ENCODE data around the gene KIF2A. TPM values are rescaled to one million over a fixed set of nuclear protein-coding genes. Genes with fewer than 3 reads are reported as not detected.

KIF2A gene
- total and polyA plus RNA-seq, 2 of the 8 experiments (the other 6 are each of a cell fraction or from before 2014, with no cell fraction given): 18.4 to 97.1 TPM

DNA sequence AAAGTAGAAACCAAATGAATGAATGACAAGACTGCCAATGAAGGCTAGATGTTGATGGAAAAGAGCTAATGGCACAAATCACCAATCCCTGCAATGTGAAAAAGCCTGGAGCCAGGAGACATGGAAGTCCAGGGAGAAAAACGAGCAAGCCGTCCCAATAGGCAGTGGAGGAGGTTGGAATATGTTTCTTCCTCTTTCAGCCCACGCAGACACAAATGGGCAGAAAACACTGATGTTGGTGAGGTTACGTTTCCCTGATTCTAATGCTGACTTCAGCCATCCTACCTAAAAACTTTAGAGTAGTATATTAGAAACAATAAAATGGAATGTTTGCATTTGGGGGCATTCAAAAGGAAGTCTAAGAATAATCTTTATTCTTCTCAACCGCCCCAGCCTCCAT, 23.9 kb upstream of the KIF2A start (continued):
- no peak for TF ChIP-seq SP4 (IDR thresholded peaks at IDR 0.05; ENCODE audit: low read length)
- no peak for TF ChIP-seq RBBP5 (IDR thresholded peaks at IDR 0.05; ENCODE audit: borderline replicate concordance, low read depth, low read length)

DNA sequence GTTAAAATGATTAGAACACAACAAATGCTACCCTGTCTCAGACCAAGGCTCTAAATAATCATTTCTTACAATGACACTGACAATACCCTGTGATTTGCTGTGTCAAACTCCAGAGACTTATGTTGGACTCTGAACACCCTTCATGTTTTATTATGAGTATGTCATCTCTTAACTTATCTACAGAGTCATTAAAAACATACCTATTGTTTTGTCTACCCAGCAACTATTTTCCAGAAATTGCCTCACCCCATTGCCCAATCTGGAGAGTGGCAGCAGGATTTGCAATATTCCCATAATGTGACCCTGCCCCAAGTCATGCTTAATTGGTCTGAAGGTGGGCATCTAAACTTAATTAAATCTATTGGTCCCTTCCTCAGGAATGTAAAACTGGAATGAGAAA, 23.0 kb upstream of the KIF2A start:
- Histone ChIP-seq H3K27ac (ENCODE audit: low read depth, low read length) (no peak overlapping the region), H3K36me3 (ENCODE audit: control insufficient read depth in 2 of 4, insufficient read depth in 4 of 4, low read length in 3 of 4) (no peaks in the 10 kb centered on the region), H3K9me3 (ENCODE audit: insufficient read depth in 2 of 2, low read depth in 1 of 2, low read length in 1 of 2) (peaks cover 0 to 2% of the 10 kb centered on the region in 2 experiments; a peak in 1 of 4 replicates), H3K18ac (ENCODE audit: extremely low read depth, low read length) (no peak overlapping the region), H4K91ac (replicated peaks; ENCODE audit: insufficient read length, low read length) (no peak overlapping the region), H3K23me2 (ENCODE audit: low read depth, low read length) (no peaks in the 10 kb centered on the region), H3K4me2 (ENCODE audit: insufficient read depth in 1 of 2, low read depth in 2 of 2, low read length in 2 of 2) (no peak overlapping the region), H3K14ac (ENCODE audit: insufficient read length) (no peak overlapping the region), H3K56ac (replicated peaks; ENCODE audit: insufficient read length, low read depth, low read length) (no peak overlapping the region), H3K9ac (replicated peaks in 1 of 4; ENCODE audit: extremely low read depth in 1 of 4, low read depth in 3 of 4, low read length in 3 of 4) (no peak overlapping the region), H4K5ac (ENCODE audit: insufficient read length, low read depth, low read length) (no peak overlapping the region), H3K4me3 (ENCODE audit: extremely low read depth in 1 of 4, insufficient read depth in 2 of 4, low read depth in 3 of 4, low read length in 4 of 4) (no peak overlapping the region), H3K4ac (replicated peaks; ENCODE audit: insufficient read length, low read depth, low read length) (no peak overlapping the region), H2BK12ac (ENCODE audit: low read depth, low read length) (no peak overlapping the region), H4K20me1 (replicated peaks in 1 of 2; ENCODE audit: control insufficient read depth in 1 of 2, insufficient read depth in 2 of 2, low read length in 2 of 2) (no peaks in the 10 kb centered on the region), H2BK15ac (ENCODE audit: low read length) (no peak overlapping the region), H4K8ac (ENCODE audit: extremely low read depth, insufficient read depth, low read length) (no peak overlapping the region), H3K79me1 (ENCODE audit: low read depth, low read length) (no peaks in the 10 kb centered on the region), H2BK120ac (replicated peaks; ENCODE audit: low read depth, low read length) (no peak overlapping the region), H3K79me2 (ENCODE audit: control insufficient read depth in 1 of 2, insufficient read depth in 2 of 2, low read length in 2 of 2) (no peaks in the 10 kb centered on the region), H2AK5ac (ENCODE audit: low read depth, low read length) (no peak overlapping the region), H3K23ac (ENCODE audit: insufficient read length) (no peak overlapping the region), H2BK5ac (ENCODE audit: low read depth, low read length) (no peak overlapping the region), H3K4me1 (replicated peaks in 1 of 4; ENCODE audit: control insufficient read depth in 3 of 4, insufficient read depth in 4 of 4, low read length in 3 of 4) (no peaks in the 10 kb centered on the region), H2BK20ac (ENCODE audit: low read length) (no peak overlapping the region), H3K27me3 (replicated peaks in 1 of 4; ENCODE audit: control insufficient read depth in 3 of 4, extremely low read depth in 1 of 4, insufficient read depth in 3 of 4, low read length in 3 of 4) (no peaks in the 10 kb centered on the region), H2AFZ (ENCODE audit: low read length) (no peak overlapping the region)
- DNase-seq (ENCODE audit: low read depth in 1 of 2, low spot score in 2 of 2) (no peak), FAIRE-seq (no peak)
- TF ChIP-seq BACH1 (IDR thresholded peaks at IDR 0.05; ENCODE audit: low read length) (no peak), EP300 (IDR thresholded peaks at IDR 0.05; ENCODE audit: borderline replicate concordance in 1 of 2, low read depth in 2 of 2, low read length in 2 of 2) (no peak), SAP30 (IDR thresholded peaks at IDR 0.05; ENCODE audit: insufficient read depth, insufficient replicate concordance, low read length) (no peak), TAF1 (IDR thresholded peaks at IDR 0.05; ENCODE audit: low read depth, low read length) (no peak), RAD21 (IDR thresholded peaks at IDR 0.05 in 1 of 2, conservative IDR thresholded peaks at IDR 0.05 in 1 of 2; ENCODE audit: low read depth in 2 of 2, low read length in 2 of 2) (no peak), EZH2 (IDR thresholded peaks at IDR 0.05; ENCODE audit: low read depth, low read length, severe bottlenecking) (no peak), KDM5A (IDR thresholded peaks at IDR 0.05; ENCODE audit: low read length) (no peak)
- ChIA-PET POLR2A (ENCODE audit: partially characterized antibody) (no interaction called here), CTCF (ENCODE audit: partially characterized antibody) (no interaction called here)

All from H1 (cell line).